HepG2 (cell line): ENCODE measurements around the gene DGCR2. TPM values are rescaled to one million over a fixed set of nuclear protein-coding genes. Genes with fewer than 3 reads are reported as not detected.

Experiments used
- CAMTA2 ChIP-seq: sonication (generic); formaldehyde crosslinking; IDR thresholded peaks from 2 replicates; pipeline ENCODE4 v1.4.0; 2020; ENCODE audit warnings: mild to moderate bottlenecking, missing genetic modification reagents, borderline replicate concordance
- CEBPG ChIP-seq: IDR thresholded peaks from 2 replicates; pipeline ENCODE4 v1.6.1; 2016
- CENPT ChIP-seq: sonication (generic); formaldehyde crosslinking; IDR thresholded peaks from 2 replicates; pipeline ENCODE4 v1.8.0; 2022; ENCODE audit warnings: low read depth, mild to moderate bottlenecking, moderate library complexity, missing genetic modification reagents
- FLYWCH1 ChIP-seq: sonication (generic); formaldehyde crosslinking; IDR thresholded peaks from 2 replicates; pipeline ENCODE4 v1.8.1; 2023; ENCODE audit warnings: mild to moderate bottlenecking, missing genetic modification reagents
- HNF1B ChIP-seq: sonication (generic); formaldehyde crosslinking; IDR thresholded peaks from 2 replicates; pipeline ENCODE4 v1.5.1; 2020; ENCODE audit warnings: mild to moderate bottlenecking, moderate library complexity, missing genetic modification reagents
- KDM4B ChIP-seq: sonication (generic); formaldehyde crosslinking; IDR thresholded peaks from 2 replicates; pipeline ENCODE4 v1.4.0; 2020; ENCODE audit warnings: missing genetic modification reagents
- NFE2L2 ChIP-seq: fragments of 150-350 bp; IDR thresholded peaks from 2 replicates; pipeline ENCODE4 v1.6.1; 2014; ENCODE audit warnings: low read length
- PHF8 ChIP-seq: sonication (generic); formaldehyde crosslinking; IDR thresholded peaks from 2 replicates; pipeline ENCODE4 v1.5.0; 2020; ENCODE audit warnings: missing genetic modification reagents
- SNRNP70 ChIP-seq: fragments of 200-400 bp; formaldehyde crosslinking; IDR thresholded peaks from 2 replicates; pipeline ENCODE4 v1.6.1; 2017; ENCODE audit warnings: mild to moderate bottlenecking, low read depth, low read length, moderate library complexity
- SOX6 ChIP-seq, 2 experiments: fragments of 450-650 bp in 1 of 2; sonication (generic) in 1 of 2; formaldehyde crosslinking in 1 of 2; IDR thresholded peaks; 2 replicates each; pipeline versions ENCODE4 v1.4.0 to v1.6.1; 2017 to 2020; ENCODE audit warnings: antibody characterized with exemption in 1 of 2, mild to moderate bottlenecking in 1 of 2, missing genetic modification reagents in 1 of 2
- TAF1 ChIP-seq: sonication (generic); formaldehyde crosslinking; IDR thresholded peaks from 2 replicates; pipeline ENCODE4 v1.4.0; 2020; ENCODE audit warnings: missing genetic modification reagents
- TSC22D2 ChIP-seq: sonication (generic); formaldehyde crosslinking; IDR thresholded peaks from 2 replicates; pipeline ENCODE4 v1.5.1; 2020; ENCODE audit warnings: missing genetic modification reagents, mild to moderate bottlenecking, borderline replicate concordance
- XRCC5 ChIP-seq: fragments of 200-400 bp; formaldehyde crosslinking; optimal IDR thresholded peaks from 2 replicates; pipeline ENCODE3; 2017; ENCODE audit warnings: mild to moderate bottlenecking, low read length
- ZBTB38 ChIP-seq: sonication (generic); formaldehyde crosslinking; IDR thresholded peaks from 2 replicates; pipeline ENCODE4 v1.5.1; 2020; ENCODE audit warnings: mild to moderate bottlenecking, missing genetic modification reagents
- ZC3H13 ChIP-seq: sonication (generic); formaldehyde crosslinking; IDR thresholded peaks from 2 replicates; pipeline ENCODE4 v1.8.1; 2023; ENCODE audit warnings: mild to moderate bottlenecking, missing genetic modification reagents, moderate library complexity
- ZFP1 ChIP-seq: IDR thresholded peaks from 2 replicates; pipeline ENCODE4 v1.6.1; 2016
- ZFY ChIP-seq: sonication (generic); formaldehyde crosslinking; IDR thresholded peaks from 2 replicates; pipeline ENCODE4 v1.4.0; 2020; ENCODE audit warnings: missing genetic modification reagents
- ZNF124 ChIP-seq: sonication (generic); formaldehyde crosslinking; IDR thresholded peaks from 2 replicates; pipeline ENCODE4 v1.4.0; 2020; ENCODE audit warnings: missing genetic modification reagents
- ZNF329 ChIP-seq: sonication (generic); formaldehyde crosslinking; IDR thresholded peaks from 2 replicates; pipeline ENCODE4 v1.9.0; 2021; ENCODE audit warnings: low read depth, mild to moderate bottlenecking, missing genetic modification reagents
- ZNF33A ChIP-seq: sonication (generic); formaldehyde crosslinking; IDR thresholded peaks from 2 replicates; pipeline ENCODE4 v1.5.1; 2020; ENCODE audit warnings: missing genetic modification reagents, mild to moderate bottlenecking, moderate library complexity, borderline replicate concordance
- ZNF451 ChIP-seq: sonication (generic); formaldehyde crosslinking; IDR thresholded peaks from 2 replicates; pipeline ENCODE4 v1.5.0; 2020; ENCODE audit warnings: mild to moderate bottlenecking, missing genetic modification reagents
- ZNF556 ChIP-seq: sonication (generic); formaldehyde crosslinking; IDR thresholded peaks from 2 replicates; pipeline ENCODE4 v1.4.0; 2020; ENCODE audit warnings: mild to moderate bottlenecking, missing genetic modification reagents, borderline replicate concordance
- ZNF574 ChIP-seq: sonication (generic); formaldehyde crosslinking; IDR thresholded peaks from 2 replicates; pipeline ENCODE4 v1.4.0; 2020; ENCODE audit warnings: missing genetic modification reagents
- ZNF615 ChIP-seq: sonication (generic); formaldehyde crosslinking; IDR thresholded peaks from 2 replicates; pipeline ENCODE4 v1.5.0; 2020; ENCODE audit warnings: mild to moderate bottlenecking, missing genetic modification reagents, borderline replicate concordance
- ZNF777 ChIP-seq: sonication (generic); formaldehyde crosslinking; IDR thresholded peaks from 2 replicates; pipeline ENCODE4 v1.4.0; 2020; ENCODE audit warnings: missing genetic modification reagents
- polyA plus RNA-seq, 8 experiments: library from polyadenylated mRNA; depleted of rRNA in 3 of 8; stranded (reverse) in 7 of 8; unstranded in 1 of 8; fragments of >200 nt; fragmentation: Illumina TruSeq in 4 of 8; extraction: Trizol in 4 of 8; gene quantifications; 2 replicates each; pipeline versions ENCODE4 v1.2.1 to v1.2.3, GENCODE V29; 2011 to 2016; ENCODE audit warnings: low read depth in 4 of 8, missing spikeins in 1 of 8, mixed read lengths in 1 of 8; ENCODE audit not compliant: insufficient read depth in 1 of 8
- total RNA-seq, 5 experiments: library from RNA; depleted of rRNA; stranded (reverse); fragments of >200 nt; fragmentation: Illumina TruSeq; extraction: Trizol; gene quantifications; 2 replicates each; pipeline ENCODE4 v1.2.3, GENCODE V29; 2016; ENCODE audit warnings: low read depth in 1 of 5
- TF ChIP-seq, protein P1 (sequence below): IDR thresholded peaks from 2 replicates; pipeline ENCODE4 v1.6.1; 2018; ENCODE audit warnings: missing genetic modification reagents, mild to moderate bottlenecking, missing compliant biosample characterization
- TF ChIP-seq, protein P2 (sequence below): sonication (generic); formaldehyde crosslinking; IDR thresholded peaks from 2 replicates; pipeline ENCODE4 v1.8.1; 2023; ENCODE audit warnings: missing genetic modification reagents, mild to moderate bottlenecking, borderline replicate concordance

Gene DGCR2
- total and polyA plus RNA-seq, 2 of the 13 experiments (the other 11 are each of a cell fraction or from before 2014, with no cell fraction given) = 23.1 to 35.3 TPM

DNA sequence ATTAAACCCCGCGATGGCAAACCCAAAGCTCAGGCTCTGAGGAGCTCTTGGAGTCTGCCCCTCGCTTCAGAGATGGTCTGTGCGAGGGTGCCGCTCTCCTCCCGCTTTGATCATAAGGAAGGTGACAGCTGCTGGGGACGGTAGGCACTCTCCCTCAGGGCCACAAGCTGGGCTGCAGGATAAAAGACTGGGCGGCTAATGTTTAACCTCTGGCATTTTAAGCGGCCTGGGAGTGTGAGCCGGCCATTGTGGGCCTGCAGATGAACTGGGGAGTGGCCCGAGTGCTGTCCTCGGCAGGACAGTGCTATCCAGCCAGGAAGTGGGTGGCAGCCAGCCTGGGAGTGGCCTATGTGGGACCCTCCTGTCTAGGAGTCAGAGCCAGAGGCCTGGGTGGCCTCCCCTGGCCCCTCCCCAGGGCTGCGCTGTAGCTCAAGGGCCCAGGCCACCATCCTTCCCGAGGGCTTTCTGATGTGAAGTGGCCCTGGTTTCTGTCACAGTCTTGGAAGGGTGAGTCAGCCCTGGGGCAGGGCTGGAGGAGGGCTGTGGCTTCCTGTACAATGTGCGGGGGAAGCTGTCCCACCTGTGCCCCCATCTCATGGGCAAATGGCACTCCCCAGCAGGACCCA is 127.4 kb downstream of the DGCR2 start (continued):
- TF ChIP-seq ZNF574 (CRISPR knock-in tag) (peak; percentile 34; the same call in 1 of the 2 replicates), ZNF777 (CRISPR knock-in tag) (no peak), HNF1B (CRISPR knock-in tag) (peak; percentile 84), TAF1 (CRISPR knock-in tag) (peak; percentile 23; the same call in 1 of the 2 replicates), PHF8 (CRISPR knock-in tag) (peak; percentile 33; the same call in 1 of the 2 replicates), CEBPG (CRISPR knock-in tag) (no peak), ZFP1 (no peak), ZNF33A (CRISPR knock-in tag) (no peak), SOX6 (IDR thresholded peaks at IDR 0.05) (no peak), SOX6 (CRISPR knock-in tag; IDR thresholded peaks at IDR 0.05) (peak; percentile 55; the same call in 1 of the 2 replicates), ZNF329 (CRISPR knock-in tag) (no peak), ZC3H13 (CRISPR knock-in tag) (no peak), FLYWCH1 (no peak), ZFY (CRISPR knock-in tag) (peak; percentile 73), KDM4B (no peak), CENPT (CRISPR knock-in tag) (no peak), TSC22D2 (no peak), ZNF451 (no peak), ZNF124 (CRISPR knock-in tag) (no peak), ZNF556 (CRISPR knock-in tag) (no peak), NFE2L2 (no peak), XRCC5 (peak; percentile 34), SNRNP70 (no peak), ZNF615 (CRISPR knock-in tag) (no peak), ZBTB38 (CRISPR knock-in tag) (no peak), CAMTA2 (CRISPR knock-in tag) (no peak)
- TF ChIP-seq, protein P1, sequence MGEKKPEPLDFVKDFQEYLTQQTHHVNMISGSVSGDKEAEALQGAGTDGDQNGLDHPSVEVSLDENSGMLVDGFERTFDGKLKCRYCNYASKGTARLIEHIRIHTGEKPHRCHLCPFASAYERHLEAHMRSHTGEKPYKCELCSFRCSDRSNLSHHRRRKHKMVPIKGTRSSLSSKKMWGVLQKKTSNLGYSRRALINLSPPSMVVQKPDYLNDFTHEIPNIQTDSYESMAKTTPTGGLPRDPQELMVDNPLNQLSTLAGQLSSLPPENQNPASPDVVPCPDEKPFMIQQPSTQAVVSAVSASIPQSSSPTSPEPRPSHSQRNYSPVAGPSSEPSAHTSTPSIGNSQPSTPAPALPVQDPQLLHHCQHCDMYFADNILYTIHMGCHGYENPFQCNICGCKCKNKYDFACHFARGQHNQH (CRISPR knock-in tag) = 0 out of 2 replicates have a peak, but pooled peaks have one; percentile 17
- TF ChIP-seq, protein P2, sequence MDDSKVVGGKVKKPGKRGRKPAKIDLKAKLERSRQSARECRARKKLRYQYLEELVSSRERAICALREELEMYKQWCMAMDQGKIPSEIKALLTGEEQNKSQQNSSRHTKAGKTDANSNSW (CRISPR knock-in tag) = no peak
